ENCODE data around the gene UBASH3A.

UBASH3A gene

GRCh38 chr21:42439284-42440186 lies 35.8 kb downstream of the UBASH3A start:
- DNase-seq (ENCODE audit: low spot score) = peak; percentile 45
- no peak for TF ChIP-seq CTCF (IDR thresholded peaks at IDR 0.05; ENCODE audit: extremely low read depth, missing control alignments)

GRCh38 chr21:42440187-42440792 lies 36.6 kb downstream of the UBASH3A start:
- no peak for TF ChIP-seq CTCF (IDR thresholded peaks at IDR 0.05; ENCODE audit: extremely low read depth, missing control alignments)
- DNase-seq (ENCODE audit: low spot score) = peak; percentile 82

GRCh38 chr21:42441963-42442362 lies 38.3 kb downstream of the UBASH3A start:
- TF ChIP-seq CTCF (IDR thresholded peaks at IDR 0.05; ENCODE audit: extremely low read depth, missing control alignments) = no peak
- no peak for DNase-seq (ENCODE audit: low spot score)

GRCh38 chr21:42443181-42443785 lies 39.6 kb downstream of the UBASH3A start:
- TF ChIP-seq CTCF (IDR thresholded peaks at IDR 0.05; ENCODE audit: extremely low read depth, missing control alignments) = no peak
- no peak for DNase-seq (ENCODE audit: low spot score)

- no peak for DNase-seq (ENCODE audit: low spot score)
- no peak for TF ChIP-seq CTCF (IDR thresholded peaks at IDR 0.05; ENCODE audit: extremely low read depth, missing control alignments)
These were observed 40.4 kb downstream of the UBASH3A start for GRCh38 chr21:42443876-42444744.

GRCh38 chr21:42444745-42445059 lies 41.0 kb downstream of the UBASH3A start:
- TF ChIP-seq CTCF (IDR thresholded peaks at IDR 0.05; ENCODE audit: extremely low read depth, missing control alignments) = no peak
- no peak for DNase-seq (ENCODE audit: low spot score)
